ENCODE data around the gene ENO1.
"Not testable (repeated sequence)": the region's sequence is repeated elsewhere in the genome, so short reads cannot be mapped to it uniquely, and the experiment has no call there.

- not testable (repeated sequence) for TF ChIP-seq POLR2A, CTCF (IDR thresholded peaks at IDR 0.05)
These were observed 19.0 kb upstream of the ENO1 start for GRCh38 chr1:8897505-8897904.
